GM15510 (cell line): ENCODE data around the gene LRRC1.
A peak's percentile ranks its signal among the peaks of the same experiment; 100 is the strongest.

Experiments
- POLR2A ChIP-seq: IDR thresholded peaks from 3 replicates; pipeline ENCODE4 v1.6.1; 2011; ENCODE audit warnings: borderline replicate concordance; ENCODE audit not compliant: insufficient read length; ENCODE audit errors: extremely low read depth

LRRC1 gene

GRCh38 chr6:53771785-53772624, 22.8 kb upstream of the LRRC1 start:
- TF ChIP-seq POLR2A = no peak

- no peak for TF ChIP-seq POLR2A
Measured at GRCh38 chr6:53773044-53773696, 21.6 kb upstream of the LRRC1 start.

DNA sequence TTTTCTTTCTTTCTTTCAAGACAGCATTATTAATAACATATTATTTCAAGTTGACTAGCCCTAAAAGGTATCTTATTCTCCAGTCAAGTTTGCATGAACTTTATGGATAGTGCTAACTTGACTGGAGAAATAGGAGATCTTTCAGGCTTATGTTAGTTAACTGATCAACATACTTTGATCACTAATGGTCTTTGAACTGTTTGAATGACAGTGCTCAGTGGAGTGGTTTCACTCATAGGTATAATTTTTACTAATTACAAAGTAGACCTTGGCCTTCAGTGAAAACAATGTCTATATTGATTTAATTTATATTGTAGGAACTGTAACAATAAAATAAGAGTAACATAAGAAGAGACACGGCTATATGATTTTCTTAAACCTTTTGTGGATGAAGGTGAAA, 8.0 kb upstream of the LRRC1 start:
- no peak for TF ChIP-seq POLR2A

- no peak for TF ChIP-seq POLR2A
Measured at GRCh38 chr6:53790886-53791285, 3.9 kb upstream of the LRRC1 start.

DNA sequence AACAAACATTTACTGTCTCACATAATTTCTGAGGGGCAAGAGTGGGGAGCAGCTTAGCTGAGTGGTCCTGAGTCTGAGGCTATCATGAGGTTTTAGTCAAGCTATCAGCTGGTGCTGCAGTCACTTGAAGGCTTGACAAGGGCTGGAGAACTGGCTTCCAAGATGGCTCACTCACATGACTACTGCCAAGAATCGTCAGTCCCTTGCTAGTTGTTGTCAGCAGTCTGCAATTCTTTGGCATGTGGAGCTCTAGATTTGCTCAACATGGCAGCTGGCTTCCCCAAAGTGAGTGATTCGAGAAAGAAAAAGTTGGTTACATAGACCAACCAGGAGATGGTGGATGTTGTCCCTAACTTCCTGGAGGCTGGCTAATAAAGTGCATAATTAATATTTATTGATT, 2.8 kb upstream of the LRRC1 start:
- TF ChIP-seq POLR2A = no peak

GRCh38 chr6:53792973-53793317, 1.9 kb upstream of the LRRC1 start:
- TF ChIP-seq POLR2A = no peak

DNA sequence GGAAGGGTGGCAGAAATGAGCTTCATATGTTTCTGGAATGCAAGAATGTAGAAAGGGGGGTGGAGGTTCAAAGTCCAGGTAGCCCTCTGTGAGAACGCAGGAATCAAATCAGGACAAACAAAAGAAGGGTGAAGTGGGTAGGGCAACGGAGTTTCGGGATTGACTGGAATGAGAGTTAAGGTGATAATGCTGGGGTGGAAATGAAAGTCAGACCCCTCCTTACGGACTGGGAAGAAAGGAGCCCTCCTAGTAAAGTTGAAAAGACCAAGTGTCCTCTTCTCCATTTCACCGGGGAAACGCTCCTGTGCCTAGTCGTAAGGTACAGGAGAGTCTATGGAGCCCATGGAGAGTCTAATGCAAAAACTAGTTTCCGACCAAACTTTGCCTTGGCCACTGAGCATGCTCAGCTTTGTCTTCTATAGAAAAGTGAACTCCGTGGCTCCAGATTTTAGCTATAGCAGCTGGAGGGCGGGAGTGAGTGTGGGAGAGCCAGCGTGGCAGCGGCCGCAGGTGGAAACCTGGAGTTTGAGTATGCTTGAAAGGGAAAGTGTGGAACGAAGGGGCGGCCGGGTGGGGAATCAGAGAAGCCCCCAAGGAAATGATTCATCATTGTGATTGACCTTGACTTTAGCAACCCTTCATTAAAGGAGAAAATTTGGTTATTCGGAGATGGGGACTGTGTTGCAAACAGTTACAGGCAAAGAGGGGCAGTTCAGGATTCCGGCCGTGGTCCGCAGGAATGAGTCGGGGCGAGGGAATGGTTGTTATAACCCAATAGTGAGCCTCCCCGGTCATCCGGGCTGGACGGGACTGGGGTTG, 1.3 kb upstream of the LRRC1 start:
- peak; percentile 15 for TF ChIP-seq POLR2A

DNA sequence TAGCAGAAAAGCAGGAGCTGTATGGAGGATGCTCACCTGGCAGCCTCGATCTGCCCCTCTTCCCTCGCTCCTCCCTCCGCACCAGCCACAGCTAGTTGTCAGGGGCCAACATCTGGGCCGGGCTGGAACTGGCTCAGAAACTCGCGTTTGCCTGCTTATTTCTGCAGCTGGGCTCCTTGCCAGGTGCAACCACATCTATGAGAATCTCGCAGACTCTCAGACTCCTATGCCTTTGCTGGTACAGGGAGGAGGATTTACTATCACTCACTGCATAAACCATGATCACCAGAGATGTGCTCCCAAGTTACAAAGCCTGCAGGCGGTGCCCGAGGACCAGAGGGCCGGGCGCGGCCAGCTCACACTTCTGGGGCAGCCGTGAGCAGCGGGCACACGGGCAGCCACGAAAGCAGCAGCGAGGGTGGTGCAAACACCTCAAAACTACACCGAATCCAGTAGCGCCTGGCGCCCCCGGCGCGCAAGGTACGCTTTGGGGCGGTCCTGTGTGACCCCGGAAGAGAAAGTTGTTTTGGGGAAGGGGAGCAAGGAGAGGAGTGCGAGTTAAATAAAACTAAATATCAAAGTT, 577 bp upstream of the LRRC1 start:
- TF ChIP-seq POLR2A = no peak

DNA sequence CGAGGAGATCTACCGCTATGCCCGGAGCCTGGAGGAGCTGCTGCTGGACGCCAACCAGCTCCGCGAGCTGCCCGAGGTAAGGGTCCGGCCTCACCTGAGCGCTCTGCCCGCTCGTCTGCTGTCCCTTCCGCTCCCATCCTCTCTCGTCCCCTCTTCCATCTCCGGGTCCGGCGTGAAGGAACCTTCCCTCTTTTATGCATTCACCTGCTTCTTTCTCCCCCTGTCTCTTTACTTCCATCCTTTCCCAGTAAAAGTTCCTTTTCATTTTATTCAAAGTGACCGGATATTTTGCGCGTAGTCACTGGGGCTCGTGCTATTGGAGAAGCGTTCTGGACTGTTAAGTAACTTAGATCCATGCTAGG, 516 bp downstream of the LRRC1 start:
- TF ChIP-seq POLR2A = no peak

GRCh38 chr6:53795702-53796450, 1.1 kb downstream of the LRRC1 start:
- TF ChIP-seq POLR2A = no peak

- TF ChIP-seq POLR2A = no peak
Measured at GRCh38 chr6:53796451-53796780, 1.6 kb downstream of the LRRC1 start.

- TF ChIP-seq POLR2A = no peak
Measured at GRCh38 chr6:53796791-53797190, 2.0 kb downstream of the LRRC1 start.

DNA sequence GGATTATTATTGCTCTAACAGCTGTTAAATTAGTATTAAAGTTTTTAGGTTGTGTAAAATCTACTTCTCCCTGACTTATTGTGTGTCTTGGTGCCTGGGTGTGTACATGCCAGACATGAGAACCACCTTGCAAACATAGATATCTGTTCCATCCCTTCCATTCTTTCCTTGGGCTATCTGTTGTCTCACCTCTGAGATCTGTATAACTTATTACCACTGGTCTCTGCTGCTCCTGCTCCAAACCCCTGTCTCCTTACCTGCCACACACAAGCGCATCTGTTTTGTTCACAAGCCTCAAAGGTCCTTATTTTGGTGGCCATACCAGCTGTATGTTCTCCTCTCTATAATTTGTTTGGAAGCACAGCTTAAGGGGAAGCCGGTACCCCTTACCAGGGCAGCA, 2.5 kb downstream of the LRRC1 start:
- no peak for TF ChIP-seq POLR2A

GRCh38 chr6:53799340-53799739, 4.5 kb downstream of the LRRC1 start:
- no peak for TF ChIP-seq POLR2A
